Endothelial cell of umbilical vein (primary cell): ENCODE results near the gene TFCP2.

Source experiments
- JUN ChIP-seq: IDR thresholded peaks from 2 replicates; pipeline ENCODE4 v1.6.1; 2011; ENCODE audit warnings: borderline replicate concordance, low read depth; ENCODE audit not compliant: insufficient read length, insufficient read depth
- POLR2A ChIP-seq: IDR thresholded peaks from 2 replicates; pipeline ENCODE4 v1.6.1; 2012; ENCODE audit warnings: low read depth, mild to moderate bottlenecking, control low read depth, low read length
- TF ChIP-seq, protein P1 (sequence below), 2 donors: IDR thresholded peaks; 1 replicate in 1 of 2; 2 replicates in 1 of 2; pipeline ENCODE4 v1.5.1; 2011; ENCODE audit warnings: low read length in 2 of 2, mild to moderate bottlenecking in 2 of 2, moderate library complexity in 2 of 2, control low read depth in 1 of 2, inconsistent platforms in 1 of 2, low read depth in 1 of 2; ENCODE audit not compliant: insufficient read depth in 1 of 2; ENCODE audit errors: extremely low read depth in 1 of 2

DNA sequence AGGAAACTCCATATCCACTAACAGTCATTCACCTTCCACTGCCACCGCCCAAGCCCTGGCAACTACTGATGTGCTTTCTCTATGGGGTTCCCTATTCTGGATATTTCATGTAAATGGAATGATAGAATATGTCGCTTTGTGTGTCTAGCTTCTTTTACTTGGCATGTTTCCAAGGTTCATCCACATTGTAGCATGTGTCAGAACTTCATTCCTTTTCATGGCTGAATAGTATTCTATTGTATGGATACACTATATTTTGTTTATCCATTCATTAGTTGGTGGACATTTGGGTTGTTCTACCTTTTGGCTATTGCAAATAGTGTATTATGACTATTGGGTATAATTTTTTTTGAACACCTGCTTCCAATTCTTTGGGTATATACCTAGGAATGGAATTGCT lies 36.3 kb upstream of the TFCP2 start:
- TF ChIP-seq, protein P1, sequence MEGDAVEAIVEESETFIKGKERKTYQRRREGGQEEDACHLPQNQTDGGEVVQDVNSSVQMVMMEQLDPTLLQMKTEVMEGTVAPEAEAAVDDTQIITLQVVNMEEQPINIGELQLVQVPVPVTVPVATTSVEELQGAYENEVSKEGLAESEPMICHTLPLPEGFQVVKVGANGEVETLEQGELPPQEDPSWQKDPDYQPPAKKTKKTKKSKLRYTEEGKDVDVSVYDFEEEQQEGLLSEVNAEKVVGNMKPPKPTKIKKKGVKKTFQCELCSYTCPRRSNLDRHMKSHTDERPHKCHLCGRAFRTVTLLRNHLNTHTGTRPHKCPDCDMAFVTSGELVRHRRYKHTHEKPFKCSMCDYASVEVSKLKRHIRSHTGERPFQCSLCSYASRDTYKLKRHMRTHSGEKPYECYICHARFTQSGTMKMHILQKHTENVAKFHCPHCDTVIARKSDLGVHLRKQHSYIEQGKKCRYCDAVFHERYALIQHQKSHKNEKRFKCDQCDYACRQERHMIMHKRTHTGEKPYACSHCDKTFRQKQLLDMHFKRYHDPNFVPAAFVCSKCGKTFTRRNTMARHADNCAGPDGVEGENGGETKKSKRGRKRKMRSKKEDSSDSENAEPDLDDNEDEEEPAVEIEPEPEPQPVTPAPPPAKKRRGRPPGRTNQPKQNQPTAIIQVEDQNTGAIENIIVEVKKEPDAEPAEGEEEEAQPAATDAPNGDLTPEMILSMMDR (IDR thresholded peaks at IDR 0.05; ENCODE audit: extremely low read depth in 1 of 2, insufficient read depth in 1 of 2, low read depth in 1 of 2, low read length in 2 of 2) = no peak
- TF ChIP-seq JUN = no peak
- TF ChIP-seq POLR2A = no peak
